Activated CD4-positive, alpha-beta T cell treated with anti-CD3 and anti-CD28 coated beads for 4 hours (primary cell): ENCODE data around the gene CHCHD4.
"Not testable (repeated sequence)": the region's sequence is repeated elsewhere in the genome, so short reads cannot be mapped to it uniquely, and the experiment has no call there.

ENCODE experiments used
- DNase-seq, 2 donors: peaks; one replicate each; pipeline ENCODE4 v3.0.0-alpha.2; 2020

The CHCHD4 gene

GRCh38 chr3:14118400-14119381, 6.0 kb downstream of the CHCHD4 start:
- no peak for DNase-seq

- DNase-seq = no peak
Measured at GRCh38 chr3:14117468-14118399, 6.9 kb downstream of the CHCHD4 start.

GRCh38 chr3:14113965-14114635, 10.6 kb downstream of the CHCHD4 start:
- DNase-seq = no peak

GRCh38 chr3:14110699-14111098, 14.0 kb downstream of the CHCHD4 start:
- no peak for DNase-seq

GRCh38 chr3:14109821-14110220, 14.8 kb downstream of the CHCHD4 start:
- not testable (repeated sequence) for DNase-seq

GRCh38 chr3:14097616-14098391, 26.9 kb downstream of the CHCHD4 start:
- DNase-seq = no peak

GRCh38 chr3:14096742-14097141, 27.9 kb downstream of the CHCHD4 start:
- DNase-seq = no peak

- DNase-seq = no peak
Measured at GRCh38 chr3:14093831-14094230, 30.8 kb downstream of the CHCHD4 start.

- no peak for DNase-seq
Measured at GRCh38 chr3:14092464-14092863, 32.2 kb downstream of the CHCHD4 start.

GRCh38 chr3:14091959-14092358, 32.7 kb downstream of the CHCHD4 start:
- DNase-seq = not testable (repeated sequence)

GRCh38 chr3:14087461-14087860, 37.2 kb downstream of the CHCHD4 start:
- DNase-seq = not testable (repeated sequence)

GRCh38 chr3:14082108-14082657, 42.5 kb downstream of the CHCHD4 start:
- DNase-seq = no peak

- DNase-seq = no peak
Measured at GRCh38 chr3:14077310-14077709, 47.4 kb downstream of the CHCHD4 start.

GRCh38 chr3:14075233-14075632, 49.4 kb downstream of the CHCHD4 start:
- DNase-seq = not testable (repeated sequence)

- no peak for DNase-seq
Measured at GRCh38 chr3:14064910-14065309, 59.8 kb downstream of the CHCHD4 start.

- DNase-seq = no peak
Measured at GRCh38 chr3:14063152-14063551, 61.5 kb downstream of the CHCHD4 start.
